DOHH2 (cell line): Measurements from ENCODE around the gene OR11A1.

ENCODE experiments used
- CTCF ChIP-seq: fragments of 200-600 bp; sonication (generic); IDR thresholded peaks from one replicate; pipeline ENCODE4 v1.5.1; 2014; ENCODE audit warnings: antibody characterized with exemption, mild to moderate bottlenecking, low read depth, low read length; ENCODE audit not compliant: poor library complexity, severe bottlenecking
- EZH2phosphoT487 ChIP-seq: fragments of 200-600 bp; sonication (generic); IDR thresholded peaks from 2 replicates; pipeline ENCODE4 v1.6.1; 2017; ENCODE audit warnings: borderline replicate concordance, mild to moderate bottlenecking, antibody characterized with exemption, low read length, moderate library complexity, mixed read lengths

DNA sequence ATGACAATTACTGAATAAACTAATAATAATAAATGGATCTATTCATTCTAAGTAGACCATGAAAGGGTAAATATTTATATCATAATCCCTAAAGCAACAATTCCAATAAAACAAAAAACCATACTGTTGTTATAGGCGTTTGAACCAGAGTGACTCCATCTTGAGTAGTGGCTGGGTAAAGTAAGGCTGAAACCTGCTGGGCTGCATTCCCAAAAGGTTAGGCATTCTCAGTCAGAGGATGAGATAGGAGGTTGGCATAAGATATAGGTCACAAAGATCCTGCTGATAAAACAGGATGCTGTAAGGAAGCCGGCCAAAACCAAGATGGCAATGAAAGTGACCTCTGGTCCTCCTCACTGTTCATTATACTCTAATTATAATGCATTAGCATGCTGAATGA lies 8.4 kb upstream of the OR11A1 start:
- TF ChIP-seq CTCF = no peak
- no peak for TF ChIP-seq EZH2phosphoT487
